Measurements from ENCODE around the gene OGFOD1. TPM values are rescaled to one million over a fixed set of nuclear protein-coding genes. Genes with fewer than 3 reads are reported as not detected.

Gene OGFOD1
- total and polyA plus RNA-seq, 4 donors, result 18.5 to 33.5 (median 25.8) TPM

GRCh38 chr16:56519459-56520250 is 68.3 kb downstream of the OGFOD1 start, which contains the start of gene BBS2:
Gene BBS2 (minus strand): TSS chr16:56520024. CDS start chr16:56519862, 162 bp downstream.
- DNase-seq (peak; percentile 94 to 96), ATAC-seq (ENCODE audit: low FRiP score) (peak; percentile 95)
- H3K36me3 ChIP-seq (ENCODE audit: control insufficient read depth in 1 of 2, insufficient read depth in 2 of 2, low read length in 1 of 2), result no peaks in the 10 kb centered on the region
- H3K4me3 ChIP-seq (ENCODE audit: low read length in 2 of 2), result peak within 1 kb of the TSS; percentile 61 to 94
- 0% methylated on average over 65 of the region's 65 CpGs for whole genome bisulfite sequencing, 2 donors
- no peaks in the 10 kb centered on the region for H3K9me3 ChIP-seq (ENCODE audit: control insufficient read depth, low read length)
- peak within 1 kb of the TSS in 1 of 2 donors; percentile 64 for H3K27ac ChIP-seq (ENCODE audit: low read depth in 1 of 2, low read length in 2 of 2)
- H3K27me3 ChIP-seq (ENCODE audit: control insufficient read depth in 1 of 2, insufficient read depth in 2 of 2, low read length in 1 of 2), result no peaks in the 10 kb centered on the region
- H3K4me1 ChIP-seq (ENCODE audit: control insufficient read depth in 1 of 2, insufficient read depth in 2 of 2, low read length in 2 of 2), result peaks cover 3% of the 10 kb centered on the region in 2 donors
- intact Hi-C loops (cut with DNase I), result loop anchor here in 1 of 2 donors (5.0 to 10.0 kb wide), 2 partner anchors 85 to 183 kb away; partner anchors contain the start of gene MT2A

GRCh38 chr16:56520251-56520577 is 68.9 kb downstream of the OGFOD1 start:
- Histone ChIP-seq H3K27me3 (ENCODE audit: control insufficient read depth in 1 of 2, insufficient read depth in 2 of 2, low read length in 1 of 2) (no peaks in the 10 kb centered on the region), H3K4me1 (ENCODE audit: control insufficient read depth in 1 of 2, insufficient read depth in 2 of 2, low read length in 2 of 2) (peaks cover 3% of the 10 kb centered on the region in 2 donors), H3K36me3 (ENCODE audit: control insufficient read depth in 1 of 2, insufficient read depth in 2 of 2, low read length in 1 of 2) (no peaks in the 10 kb centered on the region), H3K9me3 (ENCODE audit: control insufficient read depth, low read length) (no peaks in the 10 kb centered on the region), H3K4me3 (ENCODE audit: low read length in 2 of 2) (peak overlapping the region in 1 of 2 donors; percentile 61), H3K27ac (ENCODE audit: low read depth in 1 of 2, low read length in 2 of 2) (peak overlapping the region in 1 of 2 donors; percentile 31)
- intact Hi-C loops (cut with DNase I), result no loop called here
- ATAC-seq (ENCODE audit: low FRiP score) (no peak), DNase-seq (no peak)
- WGBS, 2 donors, result 6 to 11% methylated on average over 4 of the region's 4 CpGs

- Histone ChIP-seq H3K36me3 (ENCODE audit: control insufficient read depth in 1 of 2, insufficient read depth in 2 of 2, low read length in 1 of 2) (no peaks in the 10 kb centered on the region), H3K27ac (ENCODE audit: low read depth in 1 of 2, low read length in 2 of 2) (no peak overlapping the region), H3K27me3 (ENCODE audit: control insufficient read depth in 1 of 2, insufficient read depth in 2 of 2, low read length in 1 of 2) (no peaks in the 10 kb centered on the region), H3K4me1 (ENCODE audit: control insufficient read depth in 1 of 2, insufficient read depth in 2 of 2, low read length in 2 of 2) (no peaks in the 10 kb centered on the region), H3K4me3 (ENCODE audit: low read length in 2 of 2) (no peak overlapping the region), H3K9me3 (ENCODE audit: control insufficient read depth, low read length) (no peaks in the 10 kb centered on the region)
- intact Hi-C loops (cut with DNase I), result no loop called here
- WGBS, 2 donors, result 54 to 55% methylated on average over 9 of the region's 9 CpGs
- DNase-seq (no peak), ATAC-seq (ENCODE audit: low FRiP score) (no peak)
Measured at GRCh38 chr16:56525236-56525635, 73.9 kb downstream of the OGFOD1 start.

Other genes starting within 250 kb of the OGFOD1 start
- 100 to 1,000 TPM; 112 to 124 TPM for gene AMFR, start 26.0 kb upstream of the OGFOD1 start, total RNA-seq
- gene AMFR, start 26.0 kb upstream of the OGFOD1 start, polyA plus RNA-seq, result 10 to 100 TPM; 34.6 to 66.1 TPM
- gene NUDT21, start 222 bp upstream of the OGFOD1 start, total RNA-seq, result 10 to 100 TPM; 72.6 to 79.3 TPM
- gene NUDT21, start 222 bp upstream of the OGFOD1 start, polyA plus RNA-seq, result 10 to 100 TPM; 21.0 to 31.8 TPM
- 10 to 100 TPM; 40.3 to 41.0 TPM for gene BBS2, start 68.5 kb downstream of the OGFOD1 start, total RNA-seq
- 100 to 1,000 TPM in 1 of 2 donors, 10 to 100 TPM in 1; 32.3 to 125 TPM for gene BBS2, start 68.5 kb downstream of the OGFOD1 start, polyA plus RNA-seq
- gene MT4, start 113.5 kb downstream of the OGFOD1 start, total RNA-seq, result not detected
- gene MT4, start 113.5 kb downstream of the OGFOD1 start, polyA plus RNA-seq, result not detected
- gene MT3, start 138.0 kb downstream of the OGFOD1 start, total RNA-seq, result 1 to 10 TPM in 1 of 2 donors, not detected in 1; 1.6 TPM
- gene MT3, start 138.0 kb downstream of the OGFOD1 start, polyA plus RNA-seq, result not detected
- gene MT2A, start 157.0 kb downstream of the OGFOD1 start, total RNA-seq, result 1,000 to 10,000 TPM in 1 of 2 donors, 100 to 1,000 TPM in 1; 146 to 1,375 TPM
- gene MT2A, start 157.0 kb downstream of the OGFOD1 start, polyA plus RNA-seq, result 1,000 to 10,000 TPM in 1 of 2 donors, 100 to 1,000 TPM in 1; 320 to 1,681 TPM
- gene MT1E, start 174.2 kb downstream of the OGFOD1 start, total RNA-seq, result 100 to 1,000 TPM in 1 of 2 donors, 10 to 100 TPM in 1; 47.8 to 355 TPM
- gene MT1E, start 174.2 kb downstream of the OGFOD1 start, polyA plus RNA-seq, result 100 to 1,000 TPM; 185 to 606 TPM
- 100 to 1,000 TPM in 1 of 2 donors, 10 to 100 TPM in 1; 11.8 to 129 TPM for gene MT1M, start 181.1 kb downstream of the OGFOD1 start, total RNA-seq
- 10 to 100 TPM; 40.1 to 72.2 TPM for gene MT1M, start 181.1 kb downstream of the OGFOD1 start, polyA plus RNA-seq
- 10 to 100 TPM in 1 of 2 donors, 1 to 10 TPM in 1; 4.6 to 82.2 TPM for gene MT1A, start 187.1 kb downstream of the OGFOD1 start, total RNA-seq
- 10 to 100 TPM in 1 of 2 donors, 1 to 10 TPM in 1; 7.0 to 16.2 TPM for gene MT1A, start 187.1 kb downstream of the OGFOD1 start, polyA plus RNA-seq
- gene MT1B, start 200.3 kb downstream of the OGFOD1 start, total RNA-seq, result not detected
- gene MT1B, start 200.3 kb downstream of the OGFOD1 start, polyA plus RNA-seq, result not detected
- gene MT1F, start 206.4 kb downstream of the OGFOD1 start, total RNA-seq, result 10 to 100 TPM; 14.4 to 19.1 TPM
- gene MT1F, start 206.4 kb downstream of the OGFOD1 start, polyA plus RNA-seq, result 10 to 100 TPM in 1 of 2 donors, 1 to 10 TPM in 1; 9.0 to 81.1 TPM
- 10 to 100 TPM in 1 of 2 donors, 1 to 10 TPM in 1; 5.3 to 49.1 TPM for gene MT1G, start 216.5 kb downstream of the OGFOD1 start, total RNA-seq
- 100 to 1,000 TPM in 1 of 2 donors, 10 to 100 TPM in 1; 13.9 to 118 TPM for gene MT1G, start 216.5 kb downstream of the OGFOD1 start, polyA plus RNA-seq
- 1 to 10 TPM in 1 of 2 donors, not detected in 1; 1.6 TPM for gene MT1H, start 218.3 kb downstream of the OGFOD1 start, total RNA-seq
- 10 to 100 TPM in 1 of 2 donors, 1 to 10 TPM in 1; 3.0 to 12.6 TPM for gene MT1H, start 218.3 kb downstream of the OGFOD1 start, polyA plus RNA-seq
- gene MT1X, start 230.9 kb downstream of the OGFOD1 start, total RNA-seq, result 100 to 1,000 TPM in 1 of 2 donors, 10 to 100 TPM in 1; 62.0 to 559 TPM
- gene MT1X, start 230.9 kb downstream of the OGFOD1 start, polyA plus RNA-seq, result 1,000 to 10,000 TPM in 1 of 2 donors, 100 to 1,000 TPM in 1; 277 to 1,132 TPM